Raji (cell line): ENCODE data around the gene TUBA8.

Experiments used
- POLR2A ChIP-seq: IDR thresholded peaks from 2 replicates; pipeline ENCODE4 v1.6.1; 2011; ENCODE audit warnings: low read depth, low read length, control low read depth; ENCODE audit not compliant: insufficient read depth

TUBA8 gene

DNA sequence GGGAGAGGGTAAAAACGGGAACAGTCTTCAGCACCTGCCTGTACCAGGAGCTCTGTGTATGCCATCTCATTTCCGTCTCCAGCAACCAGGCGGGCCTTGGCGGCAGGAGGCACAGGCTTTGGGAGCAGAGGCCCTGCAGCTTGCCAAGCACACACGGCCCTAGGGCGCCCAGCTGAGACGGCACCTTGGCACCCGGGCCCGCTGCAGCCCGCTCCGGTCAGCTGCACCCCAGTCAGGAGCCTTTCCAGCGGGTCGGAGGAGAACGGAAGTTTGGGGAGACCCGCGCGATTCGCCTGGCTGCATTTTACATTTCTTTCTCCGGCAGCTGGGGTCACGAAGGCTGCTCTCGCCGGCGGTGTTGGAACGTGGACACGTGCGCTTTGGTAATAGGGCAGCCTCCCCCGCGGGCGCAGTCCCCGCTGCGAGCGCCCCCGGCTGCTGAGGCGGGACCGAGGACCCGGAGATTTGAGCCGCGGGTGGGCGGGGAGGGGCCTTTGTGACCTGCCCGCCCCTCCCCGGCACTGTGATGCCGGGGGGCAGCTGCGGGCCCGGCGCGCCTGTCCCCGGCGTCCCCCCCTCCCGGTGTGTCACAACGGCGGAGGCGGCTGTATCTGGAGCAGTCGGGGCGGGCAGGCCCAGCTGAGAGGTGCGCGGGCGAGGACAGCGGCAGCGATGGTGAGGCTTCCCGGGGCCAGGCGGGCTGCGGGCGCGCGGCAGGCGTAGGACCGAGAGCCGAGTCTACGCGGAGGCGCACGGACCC lies at the start of gene TUBA8:
Gene TUBA8, plus strand, starts transcription at position 616 of the 760 bp plus-strand sequence. Its CDS starts 57 bp downstream, at position 673.
- no peak for TF ChIP-seq POLR2A

DNA sequence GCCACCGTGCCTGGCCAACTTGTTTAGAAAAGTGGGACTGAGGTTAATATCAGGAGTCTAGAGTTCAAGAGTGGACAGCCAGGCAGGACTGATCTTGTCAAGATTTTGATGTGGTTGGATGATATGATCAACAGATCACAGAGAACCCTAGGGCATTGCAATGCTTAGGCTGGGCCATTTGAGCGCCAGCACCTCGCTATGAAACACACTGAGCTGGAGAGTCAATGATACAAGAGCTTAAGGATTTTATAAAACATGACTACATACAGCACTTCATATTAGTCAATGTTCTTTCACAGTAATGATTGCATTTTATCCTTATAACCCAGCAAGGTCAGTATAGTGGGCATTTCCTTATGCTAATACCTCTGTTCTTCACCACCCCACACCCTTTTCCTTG lies 48.2 kb upstream of the TUBA8 start:
- no peak for TF ChIP-seq POLR2A

- no peak for TF ChIP-seq POLR2A
Observed at GRCh38 chr22:18063306-18063705, 47.3 kb upstream of the TUBA8 start.

GRCh38 chr22:18064636-18065035 lies 46.0 kb upstream of the TUBA8 start:
- no peak for TF ChIP-seq POLR2A

GRCh38 chr22:18065256-18065655 lies 45.4 kb upstream of the TUBA8 start:
- TF ChIP-seq POLR2A, result no peak

DNA sequence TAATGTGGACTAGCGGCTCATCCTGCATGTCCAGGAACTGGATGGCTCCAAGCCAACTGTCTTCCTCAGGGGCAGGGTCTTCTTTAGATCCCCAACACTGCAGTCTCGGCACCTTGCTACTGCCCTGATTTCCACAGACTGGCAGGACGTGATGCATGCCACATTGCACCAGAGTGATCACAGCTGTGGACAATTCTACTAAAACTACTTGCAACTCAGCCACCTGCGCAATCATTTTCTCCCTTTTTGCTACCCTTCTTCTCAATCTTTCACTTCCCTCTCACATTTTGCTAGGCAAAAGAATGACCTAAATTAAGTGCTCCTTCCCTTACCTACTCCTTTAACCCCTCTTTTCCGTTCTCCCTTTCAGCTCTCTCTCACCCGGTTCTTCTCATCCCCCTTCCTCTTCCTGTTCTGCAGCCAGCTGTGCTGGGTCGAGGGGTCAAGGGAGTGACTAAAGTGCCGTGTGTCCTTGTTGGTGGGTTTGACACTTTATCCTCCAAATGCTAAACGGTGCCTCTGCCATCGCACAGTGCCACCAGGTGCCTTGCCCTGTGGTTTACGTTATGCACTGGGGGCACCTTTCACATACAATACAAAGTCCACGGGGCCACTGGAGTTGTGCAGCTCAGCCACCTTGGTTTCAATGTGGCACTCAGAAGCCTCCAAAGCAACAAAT lies 44.3 kb upstream of the TUBA8 start:
- no peak for TF ChIP-seq POLR2A

- no peak for TF ChIP-seq POLR2A
Observed at GRCh38 chr22:18067121-18067520, 43.5 kb upstream of the TUBA8 start.

- no peak for TF ChIP-seq POLR2A
Observed at GRCh38 chr22:18067548-18068341, 42.9 kb upstream of the TUBA8 start.

DNA sequence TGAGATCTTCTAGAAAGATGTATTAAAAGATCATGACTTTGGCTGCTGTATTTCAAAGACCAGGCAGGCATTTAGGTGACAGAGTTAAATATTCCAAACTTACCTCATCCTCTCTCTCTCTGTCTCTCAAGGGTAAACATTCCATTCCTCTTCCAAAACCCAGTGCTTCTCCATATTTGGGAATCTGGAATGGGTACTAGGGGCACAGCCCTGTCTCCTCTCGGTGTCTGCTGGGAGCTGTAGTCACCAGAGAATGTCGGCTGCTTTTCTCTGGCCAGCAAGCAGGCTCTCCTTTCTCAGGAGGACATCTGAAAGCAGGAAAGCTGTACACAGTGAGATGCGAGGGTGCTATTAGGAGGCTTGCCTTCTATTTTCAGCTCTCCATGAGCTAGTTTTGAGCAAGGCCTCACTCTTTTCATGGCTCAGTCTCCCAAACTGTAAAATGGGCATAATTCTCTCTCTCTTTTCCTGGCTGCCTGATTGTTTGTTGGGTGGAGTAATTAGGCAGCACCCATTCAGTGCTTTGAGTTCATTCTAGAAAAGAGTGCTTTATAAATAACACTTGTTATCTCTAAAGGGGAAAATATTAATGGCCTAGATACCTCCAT lies 42.1 kb upstream of the TUBA8 start:
- TF ChIP-seq POLR2A, result no peak

DNA sequence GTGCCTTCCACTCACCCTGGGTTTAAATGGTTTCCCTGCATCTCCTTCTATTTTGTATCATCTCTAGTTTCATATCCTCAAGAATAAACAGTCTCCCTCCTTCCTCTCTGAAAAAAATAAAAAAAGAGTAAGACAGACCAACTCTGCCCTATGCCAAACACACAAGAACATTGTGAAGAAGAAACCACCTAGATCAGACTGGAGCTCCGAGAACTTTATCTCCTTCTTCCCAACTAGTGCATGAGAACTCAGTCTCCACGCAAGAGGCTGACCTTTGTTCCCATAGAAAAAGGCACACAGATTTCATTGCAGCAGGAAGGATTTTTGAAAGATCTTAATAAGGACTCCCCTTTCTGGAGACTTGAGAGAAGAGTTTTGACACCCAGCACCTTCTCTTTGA lies 41.6 kb upstream of the TUBA8 start:
- no peak for TF ChIP-seq POLR2A

- TF ChIP-seq POLR2A, result no peak
Observed at GRCh38 chr22:18070041-18070440, 40.6 kb upstream of the TUBA8 start.

DNA sequence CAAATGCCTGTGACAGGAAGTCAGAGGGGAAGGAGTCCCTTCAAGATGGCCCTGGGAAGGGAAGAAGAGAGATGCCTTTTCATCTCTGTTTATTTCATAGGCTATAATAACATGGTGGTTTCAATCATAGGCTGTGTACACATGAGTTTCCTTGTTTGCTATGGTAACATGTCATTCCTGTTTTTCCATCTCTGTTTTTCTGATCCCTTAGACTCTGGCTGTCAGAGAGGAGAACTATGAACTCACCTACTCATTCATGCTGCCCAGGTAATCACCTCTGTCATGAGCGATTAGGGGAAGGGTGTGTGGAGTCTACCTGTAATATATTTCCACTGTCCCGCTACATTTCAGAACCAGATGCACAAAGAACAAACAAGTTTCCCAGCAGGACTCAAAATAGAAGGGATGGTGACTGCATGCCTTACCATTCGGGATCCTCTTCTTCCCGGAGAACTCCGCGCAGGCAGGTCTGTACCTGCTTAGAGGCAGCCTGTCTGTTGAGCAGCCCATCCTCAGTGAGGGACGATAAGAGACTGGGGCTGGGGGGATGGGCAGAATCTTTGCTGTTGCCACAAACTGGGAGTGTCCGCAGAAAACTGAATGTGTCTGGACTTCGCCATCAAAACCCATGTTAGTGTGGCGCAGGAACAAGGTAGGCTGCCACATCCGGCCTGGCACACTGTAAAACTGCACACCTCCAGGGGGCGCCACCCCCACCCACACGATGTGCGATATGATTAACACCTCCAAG lies 39.9 kb upstream of the TUBA8 start:
- no peak for TF ChIP-seq POLR2A

DNA sequence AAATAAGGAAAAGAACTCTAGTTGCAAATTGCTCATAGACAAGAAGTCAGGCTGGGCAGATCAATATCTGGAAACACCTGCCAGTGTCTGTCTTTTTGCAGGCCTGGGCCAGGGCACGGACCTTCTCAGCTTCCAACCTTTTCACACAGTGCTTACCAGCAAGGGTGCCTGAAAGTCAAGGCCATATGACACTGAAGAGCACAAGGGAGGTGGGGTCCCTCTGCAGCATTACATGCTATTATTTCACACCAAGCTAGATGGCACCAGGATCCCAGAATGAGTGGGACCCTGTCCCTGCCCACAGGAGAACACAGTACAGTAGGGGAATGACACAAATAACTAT lies 38.7 kb upstream of the TUBA8 start:
- no peak for TF ChIP-seq POLR2A

GRCh38 chr22:18073467-18073866 lies 37.1 kb upstream of the TUBA8 start:
- no peak for TF ChIP-seq POLR2A
